K562 (cell line): ENCODE results near the gene NUDT14. TPM values are rescaled to one million over a fixed set of nuclear protein-coding genes. Genes with fewer than 3 reads are reported as not detected.

Experiments used
- ARNT ChIP-seq, 2 experiments: fragments of 450-650 bp; IDR thresholded peaks; 2 replicates each; pipeline ENCODE4 v1.6.1; 2016; ENCODE audit warnings: mild to moderate bottlenecking in 1 of 2
- MECOM ChIP-seq: fragments of 250-450 bp; sonication (Bioruptor Pico); IDR thresholded peaks from 2 replicates; pipeline ENCODE4 v1.8.0; 2022; ENCODE audit warnings: inconsistent platforms
- RAD51 ChIP-seq: fragments of 450-650 bp; IDR thresholded peaks from 2 replicates; pipeline ENCODE4 v1.7.1; 2016; ENCODE audit warnings: low read depth, mild to moderate bottlenecking, borderline replicate concordance
- ZNF695 ChIP-seq: fragments of 450-650 bp; formaldehyde crosslinking; IDR thresholded peaks from 2 replicates; pipeline ENCODE4 v1.4.0; 2020; ENCODE audit warnings: mild to moderate bottlenecking, moderate library complexity
- polyA plus RNA-seq, 8 experiments: library from polyadenylated mRNA; depleted of rRNA in 4 of 8; stranded (reverse) in 5 of 8; unstranded in 3 of 8; fragments of >200 nt; fragmentation: Nextera tagmentation in 2 of 8; fragmentation: Illumina TruSeq in 1 of 8; extraction: Ambion mirVana in 2 of 8; extraction: Trizol in 1 of 8; gene quantifications; 2 replicates each; pipeline versions ENCODE4 v1.2.1 to v1.2.3, GENCODE V29; 2011 to 2014; ENCODE audit warnings: inconsistent platforms in 1 of 8, missing spikeins in 1 of 8
- total RNA-seq, 7 experiments: library from RNA; depleted of rRNA in 6 of 7; stranded (reverse); fragments of >200 nt in 6 of 7; fragmentation: Illumina TruSeq in 2 of 7; extraction: Trizol in 2 of 7; gene quantifications; 2 replicates each; pipeline versions ENCODE4 v1.2.1 to v1.2.3, GENCODE V29; 2011 to 2021; ENCODE audit warnings: low replicate concordance in 1 of 7
- TF ChIP-seq, protein P1 (sequence below): fragments of 150-350 bp; IDR thresholded peaks from 2 replicates; pipeline ENCODE4 v1.6.1; 2014; ENCODE audit warnings: low read depth, mild to moderate bottlenecking, low read length, borderline replicate concordance
- TF ChIP-seq, protein P2 (sequence below): sonication (generic); IDR thresholded peaks from 2 replicates; pipeline ENCODE4 v1.6.1; 2016

Gene NUDT14
- total and polyA plus RNA-seq, 9 of the 15 experiments (the other 6 are each of a cell fraction or from before 2014, with no cell fraction given) = 0.14 to 16.3 (median 8.2) TPM

DNA sequence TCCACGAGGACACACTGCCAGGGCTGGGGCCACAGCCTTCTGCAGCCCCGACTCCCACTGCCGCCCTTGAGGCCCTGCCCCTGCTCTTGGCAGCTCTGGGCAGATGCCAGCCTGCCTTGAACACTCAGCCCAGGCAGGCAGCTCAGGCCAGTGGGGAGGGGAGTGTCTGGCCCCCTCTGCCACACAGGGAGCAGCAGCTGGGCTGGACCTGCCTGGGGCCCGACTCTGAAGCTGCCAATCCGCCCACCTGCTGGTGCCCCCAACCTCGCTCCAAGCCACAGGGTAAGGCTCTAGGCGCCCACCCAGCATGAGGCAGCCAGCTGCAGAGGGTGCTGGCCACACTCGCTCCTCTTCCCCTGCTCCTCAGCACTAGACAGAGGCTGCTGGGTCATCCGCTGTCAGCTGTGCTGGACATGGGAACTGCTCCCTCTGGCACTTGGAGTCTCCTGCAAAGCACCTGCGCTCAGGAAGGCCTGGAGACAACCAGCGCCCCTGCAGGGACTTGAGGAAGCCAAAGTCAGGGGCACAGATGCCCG, 24.6 kb upstream of the NUDT14 start (continued):
- TF ChIP-seq, protein P1, sequence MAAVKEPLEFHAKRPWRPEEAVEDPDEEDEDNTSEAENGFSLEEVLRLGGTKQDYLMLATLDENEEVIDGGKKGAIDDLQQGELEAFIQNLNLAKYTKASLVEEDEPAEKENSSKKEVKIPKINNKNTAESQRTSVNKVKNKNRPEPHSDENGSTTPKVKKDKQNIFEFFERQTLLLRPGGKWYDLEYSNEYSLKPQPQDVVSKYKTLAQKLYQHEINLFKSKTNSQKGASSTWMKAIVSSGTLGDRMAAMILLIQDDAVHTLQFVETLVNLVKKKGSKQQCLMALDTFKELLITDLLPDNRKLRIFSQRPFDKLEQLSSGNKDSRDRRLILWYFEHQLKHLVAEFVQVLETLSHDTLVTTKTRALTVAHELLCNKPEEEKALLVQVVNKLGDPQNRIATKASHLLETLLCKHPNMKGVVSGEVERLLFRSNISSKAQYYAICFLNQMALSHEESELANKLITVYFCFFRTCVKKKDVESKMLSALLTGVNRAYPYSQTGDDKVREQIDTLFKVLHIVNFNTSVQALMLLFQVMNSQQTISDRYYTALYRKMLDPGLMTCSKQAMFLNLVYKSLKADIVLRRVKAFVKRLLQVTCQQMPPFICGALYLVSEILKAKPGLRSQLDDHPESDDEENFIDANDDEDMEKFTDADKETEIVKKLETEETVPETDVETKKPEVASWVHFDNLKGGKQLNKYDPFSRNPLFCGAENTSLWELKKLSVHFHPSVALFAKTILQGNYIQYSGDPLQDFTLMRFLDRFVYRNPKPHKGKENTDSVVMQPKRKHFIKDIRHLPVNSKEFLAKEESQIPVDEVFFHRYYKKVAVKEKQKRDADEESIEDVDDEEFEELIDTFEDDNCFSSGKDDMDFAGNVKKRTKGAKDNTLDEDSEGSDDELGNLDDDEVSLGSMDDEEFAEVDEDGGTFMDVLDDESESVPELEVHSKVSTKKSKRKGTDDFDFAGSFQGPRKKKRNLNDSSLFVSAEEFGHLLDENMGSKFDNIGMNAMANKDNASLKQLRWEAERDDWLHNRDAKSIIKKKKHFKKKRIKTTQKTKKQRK = no peak
- TF ChIP-seq ZNF695 = no peak
- TF ChIP-seq, protein P2, sequence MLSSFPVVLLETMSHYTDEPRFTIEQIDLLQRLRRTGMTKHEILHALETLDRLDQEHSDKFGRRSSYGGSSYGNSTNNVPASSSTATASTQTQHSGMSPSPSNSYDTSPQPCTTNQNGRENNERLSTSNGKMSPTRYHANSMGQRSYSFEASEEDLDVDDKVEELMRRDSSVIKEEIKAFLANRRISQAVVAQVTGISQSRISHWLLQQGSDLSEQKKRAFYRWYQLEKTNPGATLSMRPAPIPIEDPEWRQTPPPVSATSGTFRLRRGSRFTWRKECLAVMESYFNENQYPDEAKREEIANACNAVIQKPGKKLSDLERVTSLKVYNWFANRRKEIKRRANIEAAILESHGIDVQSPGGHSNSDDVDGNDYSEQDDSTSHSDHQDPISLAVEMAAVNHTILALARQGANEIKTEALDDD = no peak
- TF ChIP-seq MECOM (CRISPR knock-in tag) = no peak
- no peak for TF ChIP-seq ARNT (IDR thresholded peaks at IDR 0.05)
- no peak for TF ChIP-seq RAD51
